Measurements from ENCODE around the gene LCN15. TPM values are rescaled to one million over a fixed set of nuclear protein-coding genes. Genes with fewer than 3 reads are reported as not detected.

The LCN15 gene
- total RNA-seq, 1 experiment from 2014 or later = not detected

DNA sequence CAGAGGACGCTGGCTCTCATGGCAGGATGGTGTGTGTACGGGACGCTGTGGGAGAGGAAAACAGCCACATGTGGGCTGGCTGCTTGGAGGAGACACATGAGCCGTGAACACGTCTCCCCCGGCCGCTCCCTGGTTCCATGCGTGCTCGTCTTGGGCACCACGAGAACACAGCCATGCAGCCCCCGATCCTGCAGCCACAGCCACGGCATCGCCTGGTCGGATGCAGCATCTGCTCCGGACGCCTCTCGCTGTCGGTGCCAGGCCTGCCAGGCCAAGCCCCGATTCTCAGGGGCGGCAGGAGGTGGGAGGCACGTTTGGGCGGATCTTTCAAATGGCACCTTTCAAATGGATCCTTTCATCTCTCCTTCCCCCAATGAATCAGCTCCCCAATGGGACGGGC is 24.8 kb downstream of the LCN15 start:
- H3K4me3 ChIP-seq (ENCODE audit: low read depth, low read length) = no peak overlapping the region
- no peaks in the 10 kb centered on the region for H3K27me3 ChIP-seq (replicated peaks; ENCODE audit: control insufficient read depth, insufficient read depth, low read length)
- CTCF ChIA-PET = no interaction called here
- no peaks in the 10 kb centered on the region for H3K4me1 Mint-ChIP-seq (ENCODE audit: low read depth, unreplicated experiment)
- intact Hi-C loops (cut with micrococcal nuclease; ENCODE audit: unreplicated experiment) = no loop called here
- H3K27ac Mint-ChIP-seq (ENCODE audit: unreplicated experiment) = no peak overlapping the region
- BruUV-seq (replicated peaks) = no TSS peak
- no peaks in the 10 kb centered on the region for H3K4me1 ChIP-seq
- POLR2A ChIA-PET = no interaction called here
- H3K36me3 Mint-ChIP-seq (ENCODE audit: insufficient read depth, unreplicated experiment) = no peaks in the 10 kb centered on the region
- H3K9me3 Mint-ChIP-seq (ENCODE audit: unreplicated experiment) = no peaks in the 10 kb centered on the region
- no peak for DNase-seq
- TF ChIP-seq, protein P1, sequence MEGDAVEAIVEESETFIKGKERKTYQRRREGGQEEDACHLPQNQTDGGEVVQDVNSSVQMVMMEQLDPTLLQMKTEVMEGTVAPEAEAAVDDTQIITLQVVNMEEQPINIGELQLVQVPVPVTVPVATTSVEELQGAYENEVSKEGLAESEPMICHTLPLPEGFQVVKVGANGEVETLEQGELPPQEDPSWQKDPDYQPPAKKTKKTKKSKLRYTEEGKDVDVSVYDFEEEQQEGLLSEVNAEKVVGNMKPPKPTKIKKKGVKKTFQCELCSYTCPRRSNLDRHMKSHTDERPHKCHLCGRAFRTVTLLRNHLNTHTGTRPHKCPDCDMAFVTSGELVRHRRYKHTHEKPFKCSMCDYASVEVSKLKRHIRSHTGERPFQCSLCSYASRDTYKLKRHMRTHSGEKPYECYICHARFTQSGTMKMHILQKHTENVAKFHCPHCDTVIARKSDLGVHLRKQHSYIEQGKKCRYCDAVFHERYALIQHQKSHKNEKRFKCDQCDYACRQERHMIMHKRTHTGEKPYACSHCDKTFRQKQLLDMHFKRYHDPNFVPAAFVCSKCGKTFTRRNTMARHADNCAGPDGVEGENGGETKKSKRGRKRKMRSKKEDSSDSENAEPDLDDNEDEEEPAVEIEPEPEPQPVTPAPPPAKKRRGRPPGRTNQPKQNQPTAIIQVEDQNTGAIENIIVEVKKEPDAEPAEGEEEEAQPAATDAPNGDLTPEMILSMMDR (IDR thresholded peaks at IDR 0.05; ENCODE audit: insufficient read depth in 1 of 2, low read depth in 1 of 2, low read length in 1 of 2, severe bottlenecking in 1 of 2, unreplicated experiment in 1 of 2) = no peak
- H3K4me3 Mint-ChIP-seq (ENCODE audit: unreplicated experiment) = no peak overlapping the region
- H3K9me3 ChIP-seq = no peaks in the 10 kb centered on the region
- H3K27me3 Mint-ChIP-seq (ENCODE audit: insufficient read depth, unreplicated experiment) = no peaks in the 10 kb centered on the region
- no peaks in the 10 kb centered on the region for H3K36me3 ChIP-seq (ENCODE audit: control insufficient read depth, insufficient read depth, low read length)

DNA sequence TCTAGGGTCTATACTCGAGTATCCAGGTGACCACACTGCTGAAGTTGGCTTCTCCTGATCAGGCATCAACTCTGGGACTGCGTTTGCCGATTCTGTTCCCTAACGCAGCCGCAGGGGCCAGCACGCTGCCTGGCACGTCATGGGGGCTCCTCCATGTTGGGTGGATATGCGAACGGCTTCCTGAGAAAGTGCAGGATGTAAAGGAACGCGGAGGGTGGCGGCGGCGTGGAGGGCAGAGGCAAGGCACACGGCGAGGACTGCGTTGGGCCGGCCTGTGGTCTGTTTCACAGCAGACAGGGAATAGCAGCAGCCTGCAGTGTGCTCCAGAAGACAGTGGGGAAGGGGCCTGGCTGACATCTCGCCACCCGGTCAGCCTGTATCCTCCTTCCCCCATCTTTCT is 25.4 kb downstream of the LCN15 start:
- no TSS peak for BruUV-seq (replicated peaks)
- POLR2A ChIA-PET = no interaction called here
- Histone ChIP-seq H3K36me3 (ENCODE audit: control insufficient read depth, insufficient read depth, low read length) (no peaks in the 10 kb centered on the region), H3K27me3 (replicated peaks; ENCODE audit: control insufficient read depth, insufficient read depth, low read length) (no peaks in the 10 kb centered on the region), H3K4me1 (no peaks in the 10 kb centered on the region), H3K9me3 (no peaks in the 10 kb centered on the region), H3K4me3 (ENCODE audit: low read depth, low read length) (no peak overlapping the region)
- no peaks in the 10 kb centered on the region for H3K4me1 Mint-ChIP-seq (ENCODE audit: low read depth, unreplicated experiment)
- H3K36me3 Mint-ChIP-seq (ENCODE audit: insufficient read depth, unreplicated experiment) = no peaks in the 10 kb centered on the region
- TF ChIP-seq, protein P1 (IDR thresholded peaks at IDR 0.05; ENCODE audit: insufficient read depth in 1 of 2, low read depth in 1 of 2, low read length in 1 of 2, severe bottlenecking in 1 of 2, unreplicated experiment in 1 of 2) = no peak
- H3K27me3 Mint-ChIP-seq (ENCODE audit: insufficient read depth, unreplicated experiment) = no peaks in the 10 kb centered on the region
- H3K9me3 Mint-ChIP-seq (ENCODE audit: unreplicated experiment) = no peaks in the 10 kb centered on the region
- H3K4me3 Mint-ChIP-seq (ENCODE audit: unreplicated experiment) = no peak overlapping the region
- DNase-seq = no peak
- intact Hi-C loops (cut with micrococcal nuclease; ENCODE audit: unreplicated experiment) = no loop called here
- no peak overlapping the region for H3K27ac Mint-ChIP-seq (ENCODE audit: unreplicated experiment)
- CTCF ChIA-PET = no interaction called here

DNA sequence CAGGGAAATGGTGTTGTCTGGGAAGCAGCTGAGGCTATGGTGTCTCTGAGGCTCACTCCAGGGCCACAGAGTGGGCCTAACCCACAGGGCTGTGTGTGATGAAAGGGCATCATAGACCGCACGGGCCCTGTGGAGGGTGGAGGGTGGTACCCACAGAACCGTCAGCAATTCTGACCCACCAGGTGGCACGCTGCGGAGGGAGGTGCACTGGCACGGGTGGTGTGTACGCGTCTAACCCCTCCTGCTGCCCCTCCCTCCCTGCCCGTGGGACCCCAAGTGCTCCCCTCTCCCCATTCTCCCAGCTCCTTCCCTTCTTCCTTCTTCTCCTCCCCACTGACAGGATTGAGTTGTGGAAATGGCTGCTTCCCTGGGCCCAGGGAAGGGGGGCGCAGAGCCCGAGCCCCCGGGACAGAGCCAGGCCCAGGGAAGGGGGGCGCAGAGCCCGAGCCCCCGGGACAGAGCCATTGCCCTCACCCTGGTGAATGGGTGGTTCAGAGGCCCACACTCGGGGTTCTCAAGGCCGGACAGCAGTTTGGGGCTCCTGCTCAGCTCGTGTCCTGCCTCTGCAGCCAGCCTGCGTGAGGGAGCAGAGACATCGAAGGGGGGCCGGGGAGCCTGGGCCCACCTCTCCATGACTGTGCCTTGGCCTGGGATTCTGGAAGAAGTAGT is 28.4 kb downstream of the LCN15 start:
- H3K27me3 ChIP-seq (replicated peaks; ENCODE audit: control insufficient read depth, insufficient read depth, low read length) = no peaks in the 10 kb centered on the region
- Mint-ChIP-seq H3K4me1 (ENCODE audit: low read depth, unreplicated experiment) (no peaks in the 10 kb centered on the region), H3K27ac (ENCODE audit: unreplicated experiment) (no peak overlapping the region), H3K36me3 (ENCODE audit: insufficient read depth, unreplicated experiment) (peaks cover 6% of the 10 kb centered on the region), H3K9me3 (ENCODE audit: unreplicated experiment) (no peaks in the 10 kb centered on the region), H3K4me3 (ENCODE audit: unreplicated experiment) (no peak overlapping the region), H3K27me3 (ENCODE audit: insufficient read depth, unreplicated experiment) (no peaks in the 10 kb centered on the region)
- no TSS peak for BruUV-seq (replicated peaks)
- POLR2A ChIA-PET = no interaction called here
- H3K36me3 ChIP-seq (ENCODE audit: control insufficient read depth, insufficient read depth, low read length) = no peaks in the 10 kb centered on the region
- intact Hi-C loops (cut with micrococcal nuclease; ENCODE audit: unreplicated experiment) = no loop called here
- DNase-seq = no peak
- TF ChIP-seq, protein P1 (IDR thresholded peaks at IDR 0.05; ENCODE audit: insufficient read depth in 1 of 2, low read depth in 1 of 2, low read length in 1 of 2, severe bottlenecking in 1 of 2, unreplicated experiment in 1 of 2) = no peak
- H3K9me3 ChIP-seq = no peaks in the 10 kb centered on the region
- CTCF ChIA-PET = no interaction called here
- H3K4me1 ChIP-seq = no peaks in the 10 kb centered on the region
- no peak overlapping the region for H3K4me3 ChIP-seq (ENCODE audit: low read depth, low read length)

All from Caco-2 (cell line).